Measurements from ENCODE around the gene CRY1. TPM values are rescaled to one million over a fixed set of nuclear protein-coding genes. Genes with fewer than 3 reads are reported as not detected.
A peak's percentile ranks its signal among the peaks of the same experiment; 100 is the strongest.

The CRY1 gene
- total and polyA plus RNA-seq, 2 of the 4 experiments (the other 2 are of a cell fraction) = 5.9 to 9.9 TPM

GRCh38 chr12:106986135-106986534 lies 107.2 kb downstream of the CRY1 start:
- H3K9ac ChIP-seq (ENCODE audit: low read depth, low read length) = peak overlapping the region; percentile 96
- POLR2A ChIA-PET (ENCODE audit: unreplicated experiment) = interaction anchor here (0.6 to 1.0 kb wide), 3 partner anchors 9 to 645 kb away, joined by 3 to 4 read pairs (median 4); no protein-coding TSS in a partner anchor

More at GRCh38 chr12:106986135-106986534, 107.2 kb downstream of the CRY1 start:
- Histone ChIP-seq H3K18ac (ENCODE audit: low read depth, low read length) (no peak overlapping the region), H2AK9ac (replicated peaks; ENCODE audit: low read depth, low read length, poor library complexity) (no peak overlapping the region), H3K23ac (ENCODE audit: low read depth, low read length) (peak overlapping the region; percentile 92), H4K20me1 (ENCODE audit: insufficient read depth, low read length) (0 out of 2 replicates have a peak, but pooled peaks cover 3% of the 10 kb centered on the region), H2BK20ac (ENCODE audit: low read depth, low read length) (no peak overlapping the region), H2BK15ac (ENCODE audit: low read depth, low read length) (no peak overlapping the region), H3K14ac (replicated peaks; ENCODE audit: low read depth, low read length) (no peak overlapping the region), H2AFZ (replicated peaks; ENCODE audit: low read length, poor library complexity) (no peak overlapping the region), H4K91ac (ENCODE audit: insufficient read depth, low read depth, low read length) (no peak overlapping the region), H3K56ac (ENCODE audit: extremely low read depth, insufficient read depth, low read length) (peak overlapping the region; percentile 47; the same call in 1 of the 2 replicates), H3K9me1 (ENCODE audit: insufficient read depth, low read length) (peaks cover 29% of the 10 kb centered on the region), H2AK5ac (ENCODE audit: low read depth, low read length) (no peak overlapping the region; the same call in 1 of the 2 replicates), H3K27ac (ENCODE audit: insufficient read depth, low read length) (peak overlapping the region; percentile 39; the same call in 1 of the 2 replicates), H3K9me3 (ENCODE audit: control insufficient read depth, insufficient read depth, low read length) (no peaks in the 10 kb centered on the region), H2BK5ac (ENCODE audit: low read depth, low read length, poor library complexity, severe bottlenecking) (no peak overlapping the region), H4K8ac (ENCODE audit: low read depth in 2 of 2, low read length in 2 of 2) (peak overlapping the region; percentile 44 to 63; a peak in 2 of 4 replicates), H3K4ac (ENCODE audit: low read depth, low read length) (no peak overlapping the region), H3K4me2 (ENCODE audit: low read depth, low read length) (peak overlapping the region; percentile 96), H3K4me3 (ENCODE audit: insufficient read depth, low read depth, low read length) (peak overlapping the region; percentile 95), H2BK120ac (ENCODE audit: low read depth, low read length) (no peak overlapping the region), H3K36me3 (ENCODE audit: control insufficient read depth, insufficient read depth, low read length) (peaks cover 2% of the 10 kb centered on the region; the same call in 1 of the 2 replicates), H3K4me1 (ENCODE audit: control insufficient read depth, insufficient read depth, low read length) (peaks cover 13% of the 10 kb centered on the region), H3K79me1 (ENCODE audit: low read depth in 1 of 2, low read length in 2 of 2) (peaks cover 16 to 28% of the 10 kb centered on the region in 2 experiments), H3K27me3 (ENCODE audit: control insufficient read depth, insufficient read depth, low read length) (no peaks in the 10 kb centered on the region), H4K5ac (ENCODE audit: low read depth, low read length) (no peak overlapping the region)
- CTCF ChIA-PET = no interaction called here
- no CpG with 5 or more reads among the region's 4 CpGs for WGBS, 2 experiments (ENCODE audit: extremely low coverage in 2 of 2, insufficient read length in 1 of 2)
- in situ Hi-C loops (cut with MboI; ENCODE audit: low sequenced_read_pairs) = no loop called here
- BruUV-seq (replicated peaks) = no TSS peak
- no peak for DNase-seq
- dilution Hi-C loops (cut with HindIII; ENCODE audit: low sequenced_read_pairs, unreplicated experiment) = no loop called here
- TF ChIP-seq, protein P1, sequence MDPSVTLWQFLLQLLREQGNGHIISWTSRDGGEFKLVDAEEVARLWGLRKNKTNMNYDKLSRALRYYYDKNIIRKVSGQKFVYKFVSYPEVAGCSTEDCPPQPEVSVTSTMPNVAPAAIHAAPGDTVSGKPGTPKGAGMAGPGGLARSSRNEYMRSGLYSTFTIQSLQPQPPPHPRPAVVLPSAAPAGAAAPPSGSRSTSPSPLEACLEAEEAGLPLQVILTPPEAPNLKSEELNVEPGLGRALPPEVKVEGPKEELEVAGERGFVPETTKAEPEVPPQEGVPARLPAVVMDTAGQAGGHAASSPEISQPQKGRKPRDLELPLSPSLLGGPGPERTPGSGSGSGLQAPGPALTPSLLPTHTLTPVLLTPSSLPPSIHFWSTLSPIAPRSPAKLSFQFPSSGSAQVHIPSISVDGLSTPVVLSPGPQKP (IDR thresholded peaks at IDR 0.05; ENCODE audit: borderline replicate concordance, low read depth, low read length) = no peak
- TF ChIP-seq, protein P2, sequence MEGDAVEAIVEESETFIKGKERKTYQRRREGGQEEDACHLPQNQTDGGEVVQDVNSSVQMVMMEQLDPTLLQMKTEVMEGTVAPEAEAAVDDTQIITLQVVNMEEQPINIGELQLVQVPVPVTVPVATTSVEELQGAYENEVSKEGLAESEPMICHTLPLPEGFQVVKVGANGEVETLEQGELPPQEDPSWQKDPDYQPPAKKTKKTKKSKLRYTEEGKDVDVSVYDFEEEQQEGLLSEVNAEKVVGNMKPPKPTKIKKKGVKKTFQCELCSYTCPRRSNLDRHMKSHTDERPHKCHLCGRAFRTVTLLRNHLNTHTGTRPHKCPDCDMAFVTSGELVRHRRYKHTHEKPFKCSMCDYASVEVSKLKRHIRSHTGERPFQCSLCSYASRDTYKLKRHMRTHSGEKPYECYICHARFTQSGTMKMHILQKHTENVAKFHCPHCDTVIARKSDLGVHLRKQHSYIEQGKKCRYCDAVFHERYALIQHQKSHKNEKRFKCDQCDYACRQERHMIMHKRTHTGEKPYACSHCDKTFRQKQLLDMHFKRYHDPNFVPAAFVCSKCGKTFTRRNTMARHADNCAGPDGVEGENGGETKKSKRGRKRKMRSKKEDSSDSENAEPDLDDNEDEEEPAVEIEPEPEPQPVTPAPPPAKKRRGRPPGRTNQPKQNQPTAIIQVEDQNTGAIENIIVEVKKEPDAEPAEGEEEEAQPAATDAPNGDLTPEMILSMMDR (conservative IDR thresholded peaks at IDR 0.05; ENCODE audit: low read depth, low read length) = no peak
- no peak for ATAC-seq (ENCODE audit: low read depth)
- intact Hi-C loops (cut with micrococcal nuclease) = no loop called here

All from IMR-90 (cell line).